BE2C (cell line): ENCODE data around the gene SF1.

ENCODE experiments used
- DNase-seq: peaks from one replicate; pipeline ENCODE4 v3.0.0-alpha.2; 2020
- H3K27me3 ChIP-seq: fragments of 250-450 bp; sonication (Bioruptor Pico); 2 replicates; pipeline ENCODE4 v1.5.1; 2020; ENCODE audit warnings: mild to moderate bottlenecking
- H3K36me3 ChIP-seq: fragments of 250-450 bp; sonication (Bioruptor Pico); 2 replicates; pipeline ENCODE4 v1.5.1; 2020; ENCODE audit warnings: mild to moderate bottlenecking
- H3K4me1 ChIP-seq: fragments of 250-450 bp; sonication (Bioruptor Pico); 2 replicates; pipeline ENCODE4 v1.5.1; 2020
- H3K4me3 ChIP-seq: 2 replicates; pipeline ENCODE4 v1.5.1; 2011; ENCODE audit warnings: low read depth, low read length
- H3K9me3 ChIP-seq: fragments of 250-450 bp; sonication (Bioruptor Pico); 2 replicates; pipeline ENCODE4 v1.5.1; 2020
- TF ChIP-seq, protein P1 (sequence below): IDR thresholded peaks from 2 replicates; pipeline ENCODE4 v1.5.1; 2012; ENCODE audit warnings: mild to moderate bottlenecking, low read depth, low read length

Gene SF1

DNA sequence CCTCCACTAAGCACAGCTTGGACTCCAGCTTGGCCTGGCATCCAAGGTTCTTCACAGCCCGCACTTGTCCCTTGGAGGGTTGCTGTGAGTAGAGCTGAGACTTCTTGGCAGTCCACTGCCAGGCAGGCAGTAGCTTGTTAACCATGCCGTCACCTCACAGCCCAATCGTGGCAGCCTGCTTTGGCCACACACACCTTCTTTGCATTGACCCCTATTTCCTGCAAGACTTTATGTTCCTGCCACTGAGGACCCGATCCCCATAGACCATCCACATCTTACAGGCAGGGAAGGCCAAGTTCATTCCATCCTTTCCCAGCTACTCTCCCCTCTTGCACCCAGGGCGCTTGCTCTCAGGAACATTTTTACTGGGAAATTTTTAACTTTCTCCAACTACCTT, 16.1 kb downstream of the SF1 start:
- DNase-seq, result no peak
- H3K9me3 ChIP-seq, result no peaks in the 10 kb centered on the region
- TF ChIP-seq, protein P1, sequence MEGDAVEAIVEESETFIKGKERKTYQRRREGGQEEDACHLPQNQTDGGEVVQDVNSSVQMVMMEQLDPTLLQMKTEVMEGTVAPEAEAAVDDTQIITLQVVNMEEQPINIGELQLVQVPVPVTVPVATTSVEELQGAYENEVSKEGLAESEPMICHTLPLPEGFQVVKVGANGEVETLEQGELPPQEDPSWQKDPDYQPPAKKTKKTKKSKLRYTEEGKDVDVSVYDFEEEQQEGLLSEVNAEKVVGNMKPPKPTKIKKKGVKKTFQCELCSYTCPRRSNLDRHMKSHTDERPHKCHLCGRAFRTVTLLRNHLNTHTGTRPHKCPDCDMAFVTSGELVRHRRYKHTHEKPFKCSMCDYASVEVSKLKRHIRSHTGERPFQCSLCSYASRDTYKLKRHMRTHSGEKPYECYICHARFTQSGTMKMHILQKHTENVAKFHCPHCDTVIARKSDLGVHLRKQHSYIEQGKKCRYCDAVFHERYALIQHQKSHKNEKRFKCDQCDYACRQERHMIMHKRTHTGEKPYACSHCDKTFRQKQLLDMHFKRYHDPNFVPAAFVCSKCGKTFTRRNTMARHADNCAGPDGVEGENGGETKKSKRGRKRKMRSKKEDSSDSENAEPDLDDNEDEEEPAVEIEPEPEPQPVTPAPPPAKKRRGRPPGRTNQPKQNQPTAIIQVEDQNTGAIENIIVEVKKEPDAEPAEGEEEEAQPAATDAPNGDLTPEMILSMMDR, result no peak
- no peak overlapping the region for H3K4me3 ChIP-seq
- peaks cover 8% of the 10 kb centered on the region for H3K4me1 ChIP-seq
- peaks cover 38% of the 10 kb centered on the region for H3K36me3 ChIP-seq
- no peaks in the 10 kb centered on the region for H3K27me3 ChIP-seq

DNA sequence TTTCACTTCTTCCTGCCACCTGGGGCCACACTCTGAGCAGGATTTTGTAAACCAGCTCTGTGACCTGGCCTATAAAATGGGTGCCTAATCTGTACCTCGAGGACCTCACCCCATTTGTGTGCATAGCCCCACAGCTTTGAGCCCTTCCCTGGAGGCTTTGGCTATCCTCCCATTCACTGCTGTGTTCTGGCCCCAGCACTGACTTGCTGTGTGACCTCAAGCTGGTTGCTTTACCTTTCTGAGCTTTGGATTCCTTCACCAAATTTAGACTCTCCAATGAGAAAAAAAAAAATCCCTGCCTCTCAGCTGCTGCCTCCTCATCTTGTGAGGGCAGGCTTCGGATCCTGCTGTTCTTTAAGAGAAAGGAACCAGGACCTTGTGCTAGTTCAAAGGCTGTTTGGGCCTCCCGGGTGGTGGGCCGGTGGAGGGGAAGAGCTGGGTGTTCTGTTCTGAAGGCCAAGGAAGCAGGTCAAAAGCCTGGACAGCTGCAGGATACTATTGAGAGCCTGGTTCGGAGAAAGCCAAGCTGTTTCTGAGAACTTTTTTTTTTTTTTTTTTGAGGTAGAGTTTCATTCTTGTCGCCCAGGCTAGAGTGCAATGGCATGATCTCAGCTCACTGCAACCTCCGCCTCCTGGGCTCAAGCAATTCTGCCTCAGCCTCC, 17.5 kb downstream of the SF1 start:
- no peak for DNase-seq
- H3K4me1 ChIP-seq, result peaks cover 8% of the 10 kb centered on the region
- H3K9me3 ChIP-seq, result no peaks in the 10 kb centered on the region
- TF ChIP-seq, protein P1, result no peak
- no peaks in the 10 kb centered on the region for H3K27me3 ChIP-seq
- peaks cover 30% of the 10 kb centered on the region for H3K36me3 ChIP-seq
- no peak overlapping the region for H3K4me3 ChIP-seq

DNA sequence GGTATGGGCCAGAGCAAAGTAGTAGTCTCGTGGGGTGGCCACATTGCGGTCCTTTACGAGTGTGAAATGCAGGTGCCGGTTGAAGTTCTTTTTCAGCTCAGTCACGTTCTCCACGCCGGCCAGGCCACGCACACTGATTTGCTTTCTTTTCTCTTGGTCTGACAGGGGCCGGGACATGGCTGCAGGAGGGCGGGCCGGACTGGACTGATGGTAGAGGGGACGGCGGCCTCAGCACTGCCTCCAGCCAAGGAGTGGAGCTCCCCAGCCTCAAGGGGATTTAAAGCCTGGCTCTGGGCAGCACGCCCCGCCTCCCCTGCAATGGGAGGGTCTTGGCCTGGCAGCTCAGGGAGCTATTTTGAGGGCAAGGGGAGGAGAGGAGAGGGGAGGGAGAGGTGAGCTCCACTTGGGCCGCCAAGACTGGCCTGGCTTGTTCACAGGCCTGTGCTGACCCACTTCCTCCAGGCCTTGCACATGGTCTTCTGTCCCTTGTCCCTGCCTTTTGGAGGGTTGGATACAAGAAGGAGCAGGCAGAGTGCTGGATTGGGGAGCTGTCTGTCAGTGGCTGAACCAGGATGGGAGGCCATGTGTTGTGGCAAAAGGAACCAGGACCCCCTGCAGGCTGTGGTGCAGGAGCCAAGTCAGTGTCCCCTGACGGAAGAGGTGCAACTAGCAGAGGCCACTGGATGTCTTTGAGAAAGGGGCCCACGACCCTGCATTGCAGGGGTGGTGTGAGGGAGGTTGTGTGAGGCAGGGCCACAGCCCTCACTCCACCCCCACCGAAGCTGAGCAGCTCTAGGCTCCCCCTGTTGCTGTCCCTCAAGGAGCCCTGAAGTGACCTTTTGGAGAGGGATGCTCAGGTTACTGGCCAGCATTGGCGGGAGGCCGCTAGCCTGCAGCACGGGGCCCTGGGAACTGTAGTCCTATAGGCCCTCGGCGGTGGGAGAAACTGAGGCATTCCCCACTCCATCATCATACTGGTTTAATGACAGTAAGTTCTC, 18.3 kb downstream of the SF1 start, which contains the start of gene PYGM:
TSS of gene PYGM (minus strand) at position 253 of the 998 bp plus-strand sequence. CDS start at position 177, 76 bp downstream.
- TF ChIP-seq, protein P1, result no peak
- Histone ChIP-seq H3K4me1 (peaks cover 8% of the 10 kb centered on the region), H3K9me3 (no peaks in the 10 kb centered on the region), H3K4me3 (no peak within 1 kb of the TSS), H3K27me3 (no peaks in the 10 kb centered on the region), H3K36me3 (peaks cover 24% of the 10 kb centered on the region)
- peak; percentile 60 for DNase-seq

DNA sequence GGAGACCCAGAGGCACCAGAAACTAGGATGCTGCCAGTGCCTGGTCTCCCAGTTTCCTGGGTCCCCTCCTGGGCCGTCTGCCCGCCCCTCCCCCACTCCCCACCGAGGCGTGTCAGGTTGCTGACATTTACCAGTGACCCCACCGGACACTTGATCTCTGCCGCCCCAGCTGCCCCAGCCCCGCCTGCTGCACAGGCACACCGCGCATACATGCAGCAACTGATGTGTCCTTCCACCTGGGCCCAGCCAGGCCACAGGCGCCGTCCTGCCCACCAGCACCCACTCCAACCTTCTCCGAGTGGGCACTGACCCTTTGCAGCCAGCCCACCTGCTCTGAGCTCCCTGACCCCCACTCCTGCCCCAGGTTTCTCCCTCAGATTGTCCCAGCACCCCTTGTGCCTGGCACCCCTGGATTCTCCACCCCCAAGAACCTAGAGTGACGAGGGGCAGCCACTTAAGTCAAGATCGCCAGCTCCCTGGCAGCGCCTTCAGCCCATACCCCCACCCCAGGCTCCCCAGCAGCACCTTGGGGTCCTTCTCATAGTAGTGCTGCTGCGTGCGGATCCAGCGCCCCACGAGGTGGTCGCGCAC, 19.1 kb downstream of the SF1 start:
- Histone ChIP-seq H3K9me3 (no peaks in the 10 kb centered on the region), H3K4me1 (peaks cover 8% of the 10 kb centered on the region), H3K4me3 (no peak overlapping the region), H3K27me3 (no peaks in the 10 kb centered on the region), H3K36me3 (peaks cover 16% of the 10 kb centered on the region)
- DNase-seq, result no peak
- TF ChIP-seq, protein P1, result no peak

DNA sequence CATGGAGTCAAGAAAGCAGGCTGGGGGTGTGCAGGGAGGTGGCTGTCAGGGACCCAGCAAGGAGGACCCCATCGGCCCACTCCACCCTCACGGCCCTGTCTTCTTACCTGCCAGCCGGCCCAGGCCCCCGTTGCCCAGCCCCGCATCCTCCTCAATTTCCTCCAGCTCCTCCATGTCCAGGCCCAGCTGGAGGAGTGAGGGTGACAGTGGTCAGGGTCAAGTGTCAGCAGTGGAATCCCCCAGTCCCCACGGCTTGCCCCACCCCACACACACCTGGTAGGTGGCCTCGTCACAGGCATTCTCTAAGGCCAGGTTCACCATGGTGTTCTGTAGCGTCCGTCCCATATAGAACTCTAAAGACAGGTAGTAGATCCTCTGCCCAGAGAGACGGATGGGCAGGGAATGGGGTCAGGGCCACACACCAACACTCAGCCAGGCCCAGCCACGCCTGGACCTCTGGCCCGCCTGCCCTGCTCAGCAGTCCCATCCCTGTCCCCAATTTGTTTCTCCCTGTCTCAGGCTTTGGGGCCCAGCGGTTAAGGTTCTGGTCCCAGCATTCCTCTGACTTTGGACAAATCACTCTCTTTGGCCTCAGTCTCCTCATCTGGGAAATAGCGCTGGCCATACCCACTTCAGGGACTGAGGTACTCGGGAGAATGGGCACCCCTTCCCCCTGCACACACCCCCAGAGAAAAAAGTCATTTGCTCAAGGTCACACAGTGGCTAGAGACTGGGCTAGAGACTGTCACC, 19.8 kb downstream of the SF1 start:
- Histone ChIP-seq H3K4me1 (peaks cover 8% of the 10 kb centered on the region), H3K36me3 (peaks cover 9% of the 10 kb centered on the region), H3K27me3 (no peaks in the 10 kb centered on the region), H3K9me3 (no peaks in the 10 kb centered on the region), H3K4me3 (no peak overlapping the region)
- TF ChIP-seq, protein P1, result no peak
- DNase-seq, result no peak
